ENCODE data around the gene TOX2. TPM values are rescaled to one million over a fixed set of nuclear protein-coding genes. Genes with fewer than 3 reads are reported as not detected.

The TOX2 gene
- total RNA-seq, 1 experiment from 2014 or later, result 1.7 TPM

- Histone ChIP-seq H3K23ac (ENCODE audit: insufficient read length, low read depth, low read length) (no peak overlapping the region), H3K4ac (ENCODE audit: low read depth, low read length) (no peak overlapping the region), H3K27me3 (ENCODE audit: insufficient read depth, low read length) (no peaks in the 10 kb centered on the region), H3K9ac (ENCODE audit: extremely low read depth, insufficient read length, low read length) (no peak overlapping the region), H2BK5ac (ENCODE audit: insufficient read length, low read length) (no peak overlapping the region), H2AFZ (ENCODE audit: low read length) (no peak overlapping the region), H2BK20ac (ENCODE audit: low read depth, low read length, poor library complexity, severe bottlenecking) (no peak overlapping the region), H2BK15ac (ENCODE audit: low read depth, low read length) (no peak overlapping the region), H4K8ac (replicated peaks; ENCODE audit: insufficient read length, low read depth, low read length) (no peak overlapping the region), H2BK120ac (ENCODE audit: low read depth, low read length, poor library complexity, severe bottlenecking) (no peak overlapping the region), H3K23me2 (ENCODE audit: insufficient read length, low read depth, low read length, poor library complexity, severe bottlenecking) (no peaks in the 10 kb centered on the region), H3K4me1 (ENCODE audit: insufficient read depth, low read length) (peaks cover 3% of the 10 kb centered on the region; the same call in 1 of the 2 replicates), H3K4me2 (ENCODE audit: insufficient read depth, insufficient read length, low read length) (no peak overlapping the region), H3K79me1 (ENCODE audit: insufficient read depth, low read depth, low read length, poor library complexity, severe bottlenecking) (no peaks in the 10 kb centered on the region), H3T11ph (ENCODE audit: low read length) (no peak overlapping the region), H3K79me2 (ENCODE audit: insufficient read depth, low read length) (no peaks in the 10 kb centered on the region), H4K20me1 (ENCODE audit: control insufficient read depth, insufficient read depth, insufficient read length) (no peaks in the 10 kb centered on the region), H3K27ac (ENCODE audit: insufficient read length, low read depth, low read length) (no peak overlapping the region), H2BK12ac (ENCODE audit: insufficient read length, low read depth, low read length) (no peak overlapping the region), H4K91ac (ENCODE audit: insufficient read length, low read depth, low read length) (no peak overlapping the region), H4K5ac (ENCODE audit: insufficient read length, low read depth, low read length) (no peak overlapping the region), H3K9me3 (ENCODE audit: control insufficient read depth, low read depth, low read length) (no peaks in the 10 kb centered on the region), H2AK5ac (ENCODE audit: insufficient read length, low read length) (no peak overlapping the region), H3K18ac (ENCODE audit: insufficient read length, low read depth, low read length) (no peak overlapping the region), H3K14ac (ENCODE audit: insufficient read depth, low read length) (no peak overlapping the region), H3K56ac (ENCODE audit: insufficient read length, low read depth, low read length) (no peak overlapping the region)
- no peak overlapping the region for H3K4me3 Mint-ChIP-seq
- H3K27ac Mint-ChIP-seq, result no peak overlapping the region
- H3K9me3 Mint-ChIP-seq, result peaks cover 4 to 9% of the 10 kb centered on the region in 2 experiments; a peak in 4 of 5 replicates
- H3K36me3 Mint-ChIP-seq (ENCODE audit: insufficient read depth in 1 of 3, low read depth in 3 of 3), result peaks cover 0 to 11% (median 0%) of the 10 kb centered on the region in 3 experiments; a peak in 4 of 7 replicates
- DNase-seq, result no peak
- peaks cover 33 to 57% of the 10 kb centered on the region in 2 experiments for H3K4me1 Mint-ChIP-seq
- WGBS (ENCODE audit: extremely low coverage, insufficient read length, low lambda C conversion rate), result no CpG with 5 or more reads among the region's 5 CpGs
- TF ChIP-seq CTCF (conservative IDR thresholded peaks at IDR 0.05), result no peak
- peaks cover 7% of the 10 kb centered on the region for H3K27me3 Mint-ChIP-seq (ENCODE audit: low read depth)
Measured at GRCh38 chr20:43900121-43900466, 14.6 kb upstream of the TOX2 start.
